ENCODE data around the gene ACIN1. TPM values are rescaled to one million over a fixed set of nuclear protein-coding genes. Genes with fewer than 3 reads are reported as not detected.

ACIN1 gene
- total and polyA plus RNA-seq, 2 of the 13 experiments (the other 11 are each of a cell fraction or from before 2014, with no cell fraction given): 165 to 183 TPM

DNA sequence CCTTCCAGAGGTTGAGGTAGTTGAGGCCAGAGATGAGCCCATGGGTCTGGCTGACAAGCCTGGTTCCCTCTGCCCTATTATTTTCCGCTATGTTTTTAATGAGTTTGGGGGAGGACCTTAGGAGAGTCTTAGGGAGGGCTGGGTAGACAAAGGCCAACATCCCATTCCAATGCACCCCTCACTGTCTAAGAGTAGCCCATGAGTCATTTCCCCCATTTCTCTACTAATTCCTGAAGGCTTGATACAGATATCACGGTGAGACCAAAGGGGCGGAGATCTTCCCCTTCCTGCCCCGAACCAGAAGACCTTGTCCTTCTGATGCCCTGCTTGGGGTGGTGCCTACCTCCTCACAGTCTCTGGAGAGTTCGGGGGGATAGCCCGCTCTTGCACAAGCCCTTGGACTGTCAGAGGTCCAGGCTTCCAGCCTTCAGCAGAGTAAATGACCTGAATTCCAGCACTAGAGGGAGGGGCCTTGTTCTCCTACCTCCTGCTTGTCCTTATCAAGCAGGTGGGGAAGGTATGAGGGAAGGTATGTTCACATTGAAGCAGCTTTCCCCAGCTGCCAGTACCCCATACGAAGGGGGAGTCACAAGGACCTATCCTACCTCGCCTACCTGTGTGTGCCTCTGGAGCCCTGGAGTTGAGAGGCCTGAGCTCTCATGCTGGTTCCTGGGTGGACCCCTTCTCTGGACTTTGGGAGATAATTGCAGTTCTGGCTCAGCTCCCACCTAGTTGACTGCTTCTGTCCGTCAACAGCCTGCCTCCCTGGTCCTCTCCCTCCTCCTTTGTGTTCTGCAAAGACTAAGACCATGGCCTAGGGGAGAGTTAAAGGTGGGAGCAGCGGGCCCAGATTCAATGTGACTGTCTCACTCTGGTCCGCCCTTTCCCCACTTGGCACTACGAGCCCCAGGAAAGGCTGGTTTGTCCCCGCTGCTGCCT is 49.2 kb downstream of the ACIN1 start (continued):
- TF ChIP-seq, protein P1, sequence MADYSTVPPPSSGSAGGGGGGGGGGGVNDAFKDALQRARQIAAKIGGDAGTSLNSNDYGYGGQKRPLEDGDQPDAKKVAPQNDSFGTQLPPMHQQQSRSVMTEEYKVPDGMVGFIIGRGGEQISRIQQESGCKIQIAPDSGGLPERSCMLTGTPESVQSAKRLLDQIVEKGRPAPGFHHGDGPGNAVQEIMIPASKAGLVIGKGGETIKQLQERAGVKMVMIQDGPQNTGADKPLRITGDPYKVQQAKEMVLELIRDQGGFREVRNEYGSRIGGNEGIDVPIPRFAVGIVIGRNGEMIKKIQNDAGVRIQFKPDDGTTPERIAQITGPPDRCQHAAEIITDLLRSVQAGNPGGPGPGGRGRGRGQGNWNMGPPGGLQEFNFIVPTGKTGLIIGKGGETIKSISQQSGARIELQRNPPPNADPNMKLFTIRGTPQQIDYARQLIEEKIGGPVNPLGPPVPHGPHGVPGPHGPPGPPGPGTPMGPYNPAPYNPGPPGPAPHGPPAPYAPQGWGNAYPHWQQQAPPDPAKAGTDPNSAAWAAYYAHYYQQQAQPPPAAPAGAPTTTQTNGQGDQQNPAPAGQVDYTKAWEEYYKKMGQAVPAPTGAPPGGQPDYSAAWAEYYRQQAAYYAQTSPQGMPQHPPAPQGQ (CRISPR knock-in tag; IDR thresholded peaks at IDR 0.05; ENCODE audit: borderline replicate concordance): 0 out of 2 replicates have a peak, but pooled peaks have one; percentile 40
- TF ChIP-seq, protein P2, sequence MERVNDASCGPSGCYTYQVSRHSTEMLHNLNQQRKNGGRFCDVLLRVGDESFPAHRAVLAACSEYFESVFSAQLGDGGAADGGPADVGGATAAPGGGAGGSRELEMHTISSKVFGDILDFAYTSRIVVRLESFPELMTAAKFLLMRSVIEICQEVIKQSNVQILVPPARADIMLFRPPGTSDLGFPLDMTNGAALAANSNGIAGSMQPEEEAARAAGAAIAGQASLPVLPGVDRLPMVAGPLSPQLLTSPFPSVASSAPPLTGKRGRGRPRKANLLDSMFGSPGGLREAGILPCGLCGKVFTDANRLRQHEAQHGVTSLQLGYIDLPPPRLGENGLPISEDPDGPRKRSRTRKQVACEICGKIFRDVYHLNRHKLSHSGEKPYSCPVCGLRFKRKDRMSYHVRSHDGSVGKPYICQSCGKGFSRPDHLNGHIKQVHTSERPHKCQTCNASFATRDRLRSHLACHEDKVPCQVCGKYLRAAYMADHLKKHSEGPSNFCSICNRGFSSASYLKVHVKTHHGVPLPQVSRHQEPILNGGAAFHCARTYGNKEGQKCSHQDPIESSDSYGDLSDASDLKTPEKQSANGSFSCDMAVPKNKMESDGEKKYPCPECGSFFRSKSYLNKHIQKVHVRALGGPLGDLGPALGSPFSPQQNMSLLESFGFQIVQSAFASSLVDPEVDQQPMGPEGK (CRISPR knock-in tag; IDR thresholded peaks at IDR 0.05): peak; percentile 28; the same call in 1 of the 2 replicates
- TF ChIP-seq, protein P3, sequence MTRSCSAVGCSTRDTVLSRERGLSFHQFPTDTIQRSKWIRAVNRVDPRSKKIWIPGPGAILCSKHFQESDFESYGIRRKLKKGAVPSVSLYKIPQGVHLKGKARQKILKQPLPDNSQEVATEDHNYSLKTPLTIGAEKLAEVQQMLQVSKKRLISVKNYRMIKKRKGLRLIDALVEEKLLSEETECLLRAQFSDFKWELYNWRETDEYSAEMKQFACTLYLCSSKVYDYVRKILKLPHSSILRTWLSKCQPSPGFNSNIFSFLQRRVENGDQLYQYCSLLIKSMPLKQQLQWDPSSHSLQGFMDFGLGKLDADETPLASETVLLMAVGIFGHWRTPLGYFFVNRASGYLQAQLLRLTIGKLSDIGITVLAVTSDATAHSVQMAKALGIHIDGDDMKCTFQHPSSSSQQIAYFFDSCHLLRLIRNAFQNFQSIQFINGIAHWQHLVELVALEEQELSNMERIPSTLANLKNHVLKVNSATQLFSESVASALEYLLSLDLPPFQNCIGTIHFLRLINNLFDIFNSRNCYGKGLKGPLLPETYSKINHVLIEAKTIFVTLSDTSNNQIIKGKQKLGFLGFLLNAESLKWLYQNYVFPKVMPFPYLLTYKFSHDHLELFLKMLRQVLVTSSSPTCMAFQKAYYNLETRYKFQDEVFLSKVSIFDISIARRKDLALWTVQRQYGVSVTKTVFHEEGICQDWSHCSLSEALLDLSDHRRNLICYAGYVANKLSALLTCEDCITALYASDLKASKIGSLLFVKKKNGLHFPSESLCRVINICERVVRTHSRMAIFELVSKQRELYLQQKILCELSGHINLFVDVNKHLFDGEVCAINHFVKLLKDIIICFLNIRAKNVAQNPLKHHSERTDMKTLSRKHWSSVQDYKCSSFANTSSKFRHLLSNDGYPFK (CRISPR knock-in tag; IDR thresholded peaks at IDR 0.05; ENCODE audit: borderline replicate concordance): 0 out of 2 replicates have a peak, but pooled peaks have one; percentile 30
- TF ChIP-seq, protein P4, sequence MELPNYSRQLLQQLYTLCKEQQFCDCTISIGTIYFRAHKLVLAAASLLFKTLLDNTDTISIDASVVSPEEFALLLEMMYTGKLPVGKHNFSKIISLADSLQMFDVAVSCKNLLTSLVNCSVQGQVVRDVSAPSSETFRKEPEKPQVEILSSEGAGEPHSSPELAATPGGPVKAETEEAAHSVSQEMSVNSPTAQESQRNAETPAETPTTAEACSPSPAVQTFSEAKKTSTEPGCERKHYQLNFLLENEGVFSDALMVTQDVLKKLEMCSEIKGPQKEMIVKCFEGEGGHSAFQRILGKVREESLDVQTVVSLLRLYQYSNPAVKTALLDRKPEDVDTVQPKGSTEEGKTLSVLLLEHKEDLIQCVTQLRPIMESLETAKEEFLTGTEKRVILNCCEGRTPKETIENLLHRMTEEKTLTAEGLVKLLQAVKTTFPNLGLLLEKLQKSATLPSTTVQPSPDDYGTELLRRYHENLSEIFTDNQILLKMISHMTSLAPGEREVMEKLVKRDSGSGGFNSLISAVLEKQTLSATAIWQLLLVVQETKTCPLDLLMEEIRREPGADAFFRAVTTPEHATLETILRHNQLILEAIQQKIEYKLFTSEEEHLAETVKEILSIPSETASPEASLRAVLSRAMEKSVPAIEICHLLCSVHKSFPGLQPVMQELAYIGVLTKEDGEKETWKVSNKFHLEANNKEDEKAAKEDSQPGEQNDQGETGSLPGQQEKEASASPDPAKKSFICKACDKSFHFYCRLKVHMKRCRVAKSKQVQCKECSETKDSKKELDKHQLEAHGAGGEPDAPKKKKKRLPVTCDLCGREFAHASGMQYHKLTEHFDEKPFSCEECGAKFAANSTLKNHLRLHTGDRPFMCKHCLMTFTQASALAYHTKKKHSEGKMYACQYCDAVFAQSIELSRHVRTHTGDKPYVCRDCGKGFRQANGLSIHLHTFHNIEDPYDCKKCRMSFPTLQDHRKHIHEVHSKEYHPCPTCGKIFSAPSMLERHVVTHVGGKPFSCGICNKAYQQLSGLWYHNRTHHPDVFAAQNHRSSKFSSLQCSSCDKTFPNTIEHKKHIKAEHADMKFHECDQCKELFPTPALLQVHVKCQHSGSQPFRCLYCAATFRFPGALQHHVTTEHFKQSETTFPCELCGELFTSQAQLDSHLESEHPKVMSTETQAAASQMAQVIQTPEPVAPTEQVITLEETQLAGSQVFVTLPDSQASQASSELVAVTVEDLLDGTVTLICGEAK (IDR thresholded peaks at IDR 0.05): no peak
- TF ChIP-seq, protein P4 (CRISPR knock-in tag; IDR thresholded peaks at IDR 0.05): peak; percentile 12; the same call in 1 of the 2 replicates
- TF ChIP-seq NFE2 (CRISPR knock-in tag; IDR thresholded peaks at IDR 0.05) (no peak), ZNF547 (CRISPR knock-in tag; IDR thresholded peaks at IDR 0.05) (0 out of 2 replicates have a peak, but pooled peaks have one; percentile 31), ZNF296 (CRISPR knock-in tag; conservative IDR thresholded peaks at IDR 0.05) (0 out of 2 replicates have a peak, but pooled peaks have one; percentile 28), GATAD1 (CRISPR knock-in tag; IDR thresholded peaks at IDR 0.05) (no peak), KLF16 (CRISPR knock-in tag; IDR thresholded peaks at IDR 0.05) (no peak), ZNF720 (CRISPR knock-in tag; IDR thresholded peaks at IDR 0.05) (no peak)

All from HepG2 (cell line).